Testis (tissue), 3 donors: ENCODE measurements around the gene ETS1. TPM values are rescaled to one million over a fixed set of nuclear protein-coding genes. Genes with fewer than 3 reads are reported as not detected.

Experiments used
- DNase-seq: peaks from one replicate; pipeline ENCODE4 v3.0.0-alpha.2; 2019
- H3K27ac ChIP-seq, 2 donors: fragments of 200-600 bp; sonication (generic); one replicate each; pipeline ENCODE4 v1.5.1; 2019
- H3K27me3 ChIP-seq: fragments of 200-600 bp; sonication (generic); one replicate; pipeline ENCODE4 v1.5.1; 2019
- H3K36me3 ChIP-seq: fragments of 200-600 bp; sonication (generic); one replicate; pipeline ENCODE4 v1.5.1; 2017; ENCODE audit warnings: low read depth; ENCODE audit errors: missing control alignments
- H3K4me1 ChIP-seq: fragments of 200-600 bp; sonication (generic); one replicate; pipeline ENCODE4 v1.5.1; 2019
- H3K4me3 ChIP-seq, 2 donors: fragments of 200-600 bp; sonication (generic); one replicate each; pipeline ENCODE4 v1.5.1; 2017 to 2019
- H3K9me3 ChIP-seq: fragments of 200-600 bp; sonication (generic); one replicate; pipeline ENCODE4 v1.5.1; 2017
- POLR2A ChIP-seq: fragments of 450-650 bp; IDR thresholded peaks from one replicate; pipeline ENCODE4 v1.6.1; 2017; ENCODE audit warnings: antibody characterized with exemption, mild to moderate bottlenecking, moderate library complexity
- WGBS, 2 donors: methylation state at CpG; one replicate each; pipeline ENCODE4 v1.1.5; 2018; 5-methylcytosine and 5-hydroxymethylcytosine counted together
- intact Hi-C: fragments of 100-400 bp; cut with DNase I; formaldehyde crosslinking; loops from one replicate; pipeline ENCODE4 v1.15.1; 2023; ENCODE audit warnings: low total_unique reads
- polyA plus RNA-seq: library from polyadenylated mRNA; stranded (reverse); fragments of 350-450 nt; fragmentation: Illumina TruSeq; extraction: RNeasy Lipid Tissue Mini Kit (QIAGEN cat#74804); gene quantifications from one replicate; pipeline ENCODE4 v1.2.3, GENCODE V29; 2014; ENCODE audit warnings: low read depth, low replicate concordance; ENCODE audit not compliant: insufficient read depth
- total RNA-seq, 2 donors: library from RNA; depleted of rRNA; stranded (reverse); fragments of >200 nt; gene quantifications; one replicate each; pipeline ENCODE4 v1.2.3, GENCODE V29; 2016
- TF ChIP-seq, protein P1 (sequence below), 3 experiments: fragments of 450-650 bp in 2 of 3; fragments of 200-600 bp in 1 of 3; sonication (generic) in 1 of 3; IDR thresholded peaks; one replicate each; pipeline ENCODE4 v1.5.1; 2016 to 2019; ENCODE audit warnings: antibody characterized with exemption in 3 of 3, mild to moderate bottlenecking in 2 of 3, moderate library complexity in 1 of 3

Gene ETS1
- total and polyA plus RNA-seq, 3 donors from 2014 or later, result 15.1 to 21.1 (median 15.3) TPM

DNA sequence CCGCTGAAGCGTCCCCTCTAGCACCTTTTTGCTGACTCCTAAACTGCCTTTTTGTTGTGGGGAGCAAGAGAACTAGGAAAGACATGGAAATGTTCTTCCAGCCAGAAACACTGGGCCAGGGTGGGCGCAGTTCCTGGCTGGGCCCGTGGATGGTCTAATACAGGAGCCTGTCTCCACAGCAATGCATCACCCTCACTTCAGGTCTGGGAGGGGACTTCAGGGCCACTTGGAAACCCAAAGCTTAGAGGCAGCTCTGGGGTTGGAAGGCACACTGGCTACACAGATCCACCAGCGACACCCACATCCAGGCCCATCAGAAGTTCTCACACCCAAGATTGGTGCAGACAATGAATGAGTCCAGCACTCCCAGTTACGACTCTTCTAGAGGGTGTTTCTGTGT, 120.3 kb downstream of the ETS1 start:
- DNase-seq, result no peak
- H3K36me3 ChIP-seq, result no peaks in the 10 kb centered on the region
- H3K4me1 ChIP-seq, result peaks cover 4% of the 10 kb centered on the region
- H3K27me3 ChIP-seq, result no peaks in the 10 kb centered on the region
- H3K4me3 ChIP-seq, result no peak overlapping the region
- no peak for TF ChIP-seq POLR2A
- TF ChIP-seq, protein P1, sequence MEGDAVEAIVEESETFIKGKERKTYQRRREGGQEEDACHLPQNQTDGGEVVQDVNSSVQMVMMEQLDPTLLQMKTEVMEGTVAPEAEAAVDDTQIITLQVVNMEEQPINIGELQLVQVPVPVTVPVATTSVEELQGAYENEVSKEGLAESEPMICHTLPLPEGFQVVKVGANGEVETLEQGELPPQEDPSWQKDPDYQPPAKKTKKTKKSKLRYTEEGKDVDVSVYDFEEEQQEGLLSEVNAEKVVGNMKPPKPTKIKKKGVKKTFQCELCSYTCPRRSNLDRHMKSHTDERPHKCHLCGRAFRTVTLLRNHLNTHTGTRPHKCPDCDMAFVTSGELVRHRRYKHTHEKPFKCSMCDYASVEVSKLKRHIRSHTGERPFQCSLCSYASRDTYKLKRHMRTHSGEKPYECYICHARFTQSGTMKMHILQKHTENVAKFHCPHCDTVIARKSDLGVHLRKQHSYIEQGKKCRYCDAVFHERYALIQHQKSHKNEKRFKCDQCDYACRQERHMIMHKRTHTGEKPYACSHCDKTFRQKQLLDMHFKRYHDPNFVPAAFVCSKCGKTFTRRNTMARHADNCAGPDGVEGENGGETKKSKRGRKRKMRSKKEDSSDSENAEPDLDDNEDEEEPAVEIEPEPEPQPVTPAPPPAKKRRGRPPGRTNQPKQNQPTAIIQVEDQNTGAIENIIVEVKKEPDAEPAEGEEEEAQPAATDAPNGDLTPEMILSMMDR (IDR thresholded peaks at IDR 0.05), result no peak
- H3K27ac ChIP-seq, result no peak overlapping the region
- no peaks in the 10 kb centered on the region for H3K9me3 ChIP-seq
- 96% methylated on average over 5 to 6 of the region's 6 CpGs for WGBS, 2 donors
- intact Hi-C loops, result no loop called here

DNA sequence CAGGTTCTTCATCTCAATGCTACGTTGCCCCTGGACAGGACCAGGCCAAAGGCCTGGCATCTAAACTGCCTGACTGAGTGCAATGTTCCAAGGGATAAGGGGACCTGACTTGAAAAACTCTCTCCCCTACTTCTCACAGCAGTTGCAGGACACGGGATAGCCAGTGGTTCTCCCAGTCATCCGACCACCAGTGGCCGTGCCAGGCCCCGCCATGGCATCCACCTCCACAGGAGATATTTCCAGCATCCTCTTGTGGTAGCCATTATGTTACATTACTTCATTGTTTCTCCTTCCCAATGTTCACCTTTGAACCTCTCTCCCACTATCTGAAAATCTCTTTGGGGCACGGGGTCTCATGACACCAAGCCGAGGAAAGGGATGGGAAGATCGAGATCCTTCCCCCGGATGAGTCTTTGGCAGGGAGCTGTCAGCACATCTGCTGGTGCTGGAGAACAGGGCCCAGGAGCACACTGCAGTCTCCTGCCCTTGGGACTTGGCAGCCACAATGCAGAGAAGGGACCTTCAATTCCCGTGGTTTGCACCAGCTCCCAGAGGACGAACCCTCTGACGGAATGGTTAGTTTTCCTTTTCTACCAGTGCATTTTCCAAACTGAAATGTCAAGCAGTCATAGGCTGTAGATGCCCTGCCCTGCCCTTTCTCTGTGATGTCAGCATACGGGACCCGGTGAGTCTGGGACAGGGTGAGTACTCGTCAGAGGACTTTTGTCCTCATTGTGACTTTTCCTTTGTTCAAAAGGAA, 121.2 kb downstream of the ETS1 start:
- 79 to 85% methylated on average over 15 of the region's 15 CpGs for WGBS, 2 donors
- Histone ChIP-seq H3K27ac (no peak overlapping the region), H3K9me3 (no peaks in the 10 kb centered on the region), H3K4me1 (peaks cover 4% of the 10 kb centered on the region), H3K36me3 (no peaks in the 10 kb centered on the region), H3K4me3 (no peak overlapping the region), H3K27me3 (no peaks in the 10 kb centered on the region)
- no peak for DNase-seq
- TF ChIP-seq, protein P1 (IDR thresholded peaks at IDR 0.05), result no peak
- no peak for TF ChIP-seq POLR2A
- intact Hi-C loops, result no loop called here

DNA sequence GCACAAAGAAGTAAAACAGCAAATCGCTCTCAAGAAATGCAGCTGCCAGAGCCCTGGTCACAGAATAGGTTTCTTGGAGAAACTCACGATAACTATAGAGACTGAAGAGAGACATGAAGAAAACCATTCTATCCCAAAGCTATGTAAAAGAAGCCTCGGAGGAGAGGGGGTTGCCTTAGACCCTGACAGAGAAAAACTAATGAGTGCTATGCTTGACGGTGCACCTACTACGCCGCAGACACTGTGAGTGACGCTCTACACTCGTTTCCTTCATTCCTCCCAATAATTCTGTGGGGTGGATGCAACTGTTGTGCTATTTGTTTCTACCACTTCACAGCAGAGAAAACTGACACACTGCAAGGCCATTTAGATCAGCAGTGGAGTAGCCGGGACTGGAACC, 121.8 kb downstream of the ETS1 start:
- WGBS, 2 donors, result 82 to 96% methylated on average over 9 of the region's 9 CpGs
- H3K9me3 ChIP-seq, result no peaks in the 10 kb centered on the region
- H3K27me3 ChIP-seq, result no peaks in the 10 kb centered on the region
- no peaks in the 10 kb centered on the region for H3K36me3 ChIP-seq
- no peak overlapping the region for H3K27ac ChIP-seq
- intact Hi-C loops, result no loop called here
- peaks cover 4% of the 10 kb centered on the region for H3K4me1 ChIP-seq
- no peak for DNase-seq
- H3K4me3 ChIP-seq, result no peak overlapping the region
- TF ChIP-seq, protein P1 (IDR thresholded peaks at IDR 0.05), result no peak
- TF ChIP-seq POLR2A, result no peak

DNA sequence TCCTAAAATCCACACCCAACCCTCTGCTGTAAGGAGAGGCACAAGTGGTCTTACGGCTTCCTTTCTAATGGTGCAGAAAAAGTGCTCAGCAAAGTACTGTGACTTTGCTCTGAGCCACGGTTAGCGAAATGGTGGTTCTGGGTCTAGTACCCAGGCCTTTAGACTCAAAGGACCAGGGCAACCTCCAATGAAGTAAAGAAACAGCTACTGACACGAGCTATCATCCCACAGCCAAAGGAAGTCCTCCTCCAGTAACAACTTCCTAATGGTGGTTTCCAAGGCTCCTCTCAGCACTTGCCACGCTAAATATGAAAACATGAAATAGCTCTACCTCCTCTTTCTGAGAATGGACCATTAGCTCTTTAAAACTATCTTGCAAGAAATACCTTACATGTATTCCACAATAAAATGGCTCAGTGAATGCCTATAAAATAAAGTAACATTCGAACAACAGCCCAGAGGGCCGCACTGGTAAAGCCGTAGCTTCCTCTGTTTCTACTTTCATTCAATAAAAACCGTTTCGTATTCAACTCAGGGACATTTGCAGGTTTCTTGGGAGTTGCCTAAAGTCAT, 122.4 kb downstream of the ETS1 start:
- 78 to 86% methylated on average over 10 of the region's 10 CpGs for WGBS, 2 donors
- intact Hi-C loops, result no loop called here
- no peak for TF ChIP-seq POLR2A
- TF ChIP-seq, protein P1 (IDR thresholded peaks at IDR 0.05), result no peak
- DNase-seq, result no peak
- Histone ChIP-seq H3K4me3 (no peak overlapping the region), H3K27me3 (no peaks in the 10 kb centered on the region), H3K27ac (no peak overlapping the region), H3K4me1 (peaks cover 4% of the 10 kb centered on the region), H3K36me3 (no peaks in the 10 kb centered on the region), H3K9me3 (no peaks in the 10 kb centered on the region)

DNA sequence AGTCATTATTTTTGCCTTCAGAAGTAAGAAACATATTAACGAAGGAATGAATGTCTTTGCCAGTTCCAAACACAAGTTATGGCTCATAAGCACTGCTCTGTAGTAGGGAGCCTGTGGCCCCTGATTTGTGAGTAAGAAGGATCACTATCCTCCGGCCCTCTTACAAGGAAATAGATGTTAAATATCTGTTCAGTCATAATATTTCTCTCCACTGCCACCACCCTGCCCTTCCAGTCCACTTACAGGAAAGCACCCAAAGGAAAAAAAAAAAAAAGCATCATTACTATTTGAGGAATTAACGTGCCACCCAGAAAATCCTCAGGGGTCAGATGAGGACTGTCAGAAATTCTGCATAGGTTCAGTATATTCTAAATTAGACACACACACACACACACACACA, 123.4 kb downstream of the ETS1 start:
- no peak for TF ChIP-seq POLR2A
- TF ChIP-seq, protein P1 (IDR thresholded peaks at IDR 0.05), result no peak
- H3K36me3 ChIP-seq, result no peaks in the 10 kb centered on the region
- H3K27me3 ChIP-seq, result no peaks in the 10 kb centered on the region
- intact Hi-C loops, result no loop called here
- no peak for DNase-seq
- H3K4me3 ChIP-seq, result no peak overlapping the region
- H3K9me3 ChIP-seq, result no peaks in the 10 kb centered on the region
- no peak overlapping the region for H3K27ac ChIP-seq
- H3K4me1 ChIP-seq, result peaks cover 4% of the 10 kb centered on the region
- 65 to 68% methylated on average over 3 of the region's 3 CpGs for WGBS, 2 donors
